Natural killer cell treated with Interleukin-12 subunit alpha and Interleukin-12 subunit beta and Interleukin-15 and Interleukin-18, amount 100 ng/mL, for 72 hours (primary cell): ENCODE results near the gene SFTPB. TPM values are rescaled to one million over a fixed set of nuclear protein-coding genes. Genes with fewer than 3 reads are reported as not detected.
"Not testable (repeated sequence)": the region's sequence is repeated elsewhere in the genome, so short reads cannot be mapped to it uniquely, and the experiment has no call there.

Experiments
- ATAC-seq, 2 donors: fragments of 150-1000 bp; cut with Tn5 transposase in 1 of 2; sonication (Bioruptor Pico), chemical (Tn5 transposase) in 1 of 2; 2 replicates each; pipeline ENCODE4 v1.10.0; 2021
- DNase-seq: peaks from one replicate; pipeline ENCODE4 v3.0.0; 2022; ENCODE audit warnings: low spot score
- H3K27ac Mint-ChIP-seq, 2 donors: 1 replicate in 1 of 2; 2 replicates in 1 of 2; pipeline ENCODE4 v1.8.0; 2022; ENCODE audit warnings: mixed read lengths in 2 of 2, mild to moderate bottlenecking in 1 of 2, moderate library complexity in 1 of 2
- H3K27me3 Mint-ChIP-seq, 2 donors: 1 replicate in 1 of 2; 2 replicates in 1 of 2; pipeline ENCODE4 v1.8.0; 2022; ENCODE audit warnings: mixed read lengths in 2 of 2
- H3K36me3 Mint-ChIP-seq: one replicate; pipeline ENCODE4 v1.8.0; 2022; ENCODE audit warnings: mixed read lengths
- H3K4me1 Mint-ChIP-seq, 2 donors: 1 replicate in 1 of 2; 2 replicates in 1 of 2; pipeline ENCODE4 v1.8.0; 2022; ENCODE audit warnings: low read depth in 2 of 2, mixed read lengths in 2 of 2, mild to moderate bottlenecking in 1 of 2
- H3K4me3 Mint-ChIP-seq: one replicate; pipeline ENCODE4 v1.8.0; 2022; ENCODE audit warnings: mixed read lengths
- H3K9me3 Mint-ChIP-seq: 2 replicates; pipeline ENCODE4 v1.8.0; 2022; ENCODE audit warnings: mixed read lengths
- total RNA-seq, 2 donors: library from RNA; stranded (reverse); gene quantifications; one replicate each; pipeline ENCODE4 v1.2.3, GENCODE V29; 2022

SFTPB gene
- total RNA-seq, 2 donors from 2014 or later, result not detected

GRCh38 chr2:85665264-85665937 lies 2.6 kb downstream of the SFTPB start:
- Mint-ChIP-seq H3K4me3 (no peak overlapping the region), H3K9me3 (no peaks in the 10 kb centered on the region), H3K27ac (no peak overlapping the region), H3K27me3 (no peaks in the 10 kb centered on the region), H3K36me3 (no peaks in the 10 kb centered on the region), H3K4me1 (no peaks in the 10 kb centered on the region)
- DNase-seq, result no peak
- no peak for ATAC-seq

- peaks cover 5% of the 10 kb centered on the region in 2 donors for H3K4me1 Mint-ChIP-seq
- H3K27ac Mint-ChIP-seq, result no peak overlapping the region
Measured at GRCh38 chr2:85663594-85664565, 4.1 kb downstream of the SFTPB start.

GRCh38 chr2:85662899-85663593 lies 5.0 kb downstream of the SFTPB start:
- H3K36me3 Mint-ChIP-seq, result no peaks in the 10 kb centered on the region
- no peaks in the 10 kb centered on the region for H3K27me3 Mint-ChIP-seq
- ATAC-seq (no peak), DNase-seq (no peak)
- peaks cover 6 to 7% of the 10 kb centered on the region in 2 donors for H3K4me1 Mint-ChIP-seq
- H3K27ac Mint-ChIP-seq, result no peak overlapping the region
- H3K9me3 Mint-ChIP-seq, result no peaks in the 10 kb centered on the region
- no peak overlapping the region for H3K4me3 Mint-ChIP-seq

More at GRCh38 chr2:85663594-85664565, 4.1 kb downstream of the SFTPB start:
- H3K27me3 Mint-ChIP-seq, result no peaks in the 10 kb centered on the region
- no peaks in the 10 kb centered on the region for H3K9me3 Mint-ChIP-seq
- no peak overlapping the region for H3K4me3 Mint-ChIP-seq
- H3K36me3 Mint-ChIP-seq, result no peaks in the 10 kb centered on the region
- ATAC-seq (peak in 1 of 2 donors; percentile 10), DNase-seq (no peak)

GRCh38 chr2:85661139-85661858 lies 6.7 kb downstream of the SFTPB start:
- Mint-ChIP-seq H3K9me3 (no peaks in the 10 kb centered on the region), H3K36me3 (no peaks in the 10 kb centered on the region), H3K4me3 (no peak overlapping the region), H3K27ac (no peak overlapping the region), H3K27me3 (no peaks in the 10 kb centered on the region), H3K4me1 (peaks cover 6 to 8% of the 10 kb centered on the region in 2 donors)
- DNase-seq (no peak), ATAC-seq (peak in 1 of 2 donors; percentile 17)

GRCh38 chr2:85660725-85661124 lies 7.3 kb downstream of the SFTPB start:
- Mint-ChIP-seq H3K36me3 (no peaks in the 10 kb centered on the region), H3K4me1 (peaks cover 6 to 13% of the 10 kb centered on the region in 2 donors), H3K4me3 (no peak overlapping the region), H3K9me3 (no peaks in the 10 kb centered on the region), H3K27me3 (no peaks in the 10 kb centered on the region), H3K27ac (no peak overlapping the region)
- DNase-seq (no peak), ATAC-seq (no peak)

- H3K4me3 Mint-ChIP-seq, H3K27me3 Mint-ChIP-seq, H3K36me3 Mint-ChIP-seq, ATAC-seq, H3K9me3 Mint-ChIP-seq, H3K27ac Mint-ChIP-seq, DNase-seq: not testable (repeated sequence)
- peaks cover 6 to 13% of the 10 kb centered on the region in 2 donors for H3K4me1 Mint-ChIP-seq
Measured at GRCh38 chr2:85660301-85660700, 7.7 kb downstream of the SFTPB start.

GRCh38 chr2:85659324-85659981 lies 8.5 kb downstream of the SFTPB start:
- H3K36me3 Mint-ChIP-seq, result no peaks in the 10 kb centered on the region
- H3K4me3 Mint-ChIP-seq, result no peak overlapping the region
- H3K9me3 Mint-ChIP-seq, result no peaks in the 10 kb centered on the region
- DNase-seq, result no peak
- no peak overlapping the region for H3K27ac Mint-ChIP-seq
- peaks cover 6 to 13% of the 10 kb centered on the region in 2 donors for H3K4me1 Mint-ChIP-seq
- peak; percentile 45 to 68 for ATAC-seq
- no peaks in the 10 kb centered on the region for H3K27me3 Mint-ChIP-seq

- H3K27ac Mint-ChIP-seq, H3K27me3 Mint-ChIP-seq, H3K4me3 Mint-ChIP-seq, DNase-seq, H3K9me3 Mint-ChIP-seq, ATAC-seq: not testable (repeated sequence)
- Mint-ChIP-seq H3K36me3 (peaks cover 13% of the 10 kb centered on the region), H3K4me1 (peaks cover 6 to 13% of the 10 kb centered on the region in 2 donors)
Measured at GRCh38 chr2:85657399-85657798, 10.6 kb downstream of the SFTPB start.

GRCh38 chr2:85656468-85656867 lies 11.5 kb downstream of the SFTPB start:
- Mint-ChIP-seq H3K9me3 (no peaks in the 10 kb centered on the region), H3K36me3 (peaks cover 13% of the 10 kb centered on the region), H3K27ac (no peak overlapping the region), H3K4me3 (no peak overlapping the region), H3K4me1 (peaks cover 6 to 13% of the 10 kb centered on the region in 2 donors), H3K27me3 (no peaks in the 10 kb centered on the region)
- ATAC-seq (no peak), DNase-seq (no peak)

GRCh38 chr2:85655961-85656417 lies 12.0 kb downstream of the SFTPB start:
- Mint-ChIP-seq H3K4me1 (peaks cover 6 to 13% of the 10 kb centered on the region in 2 donors), H3K27me3 (no peaks in the 10 kb centered on the region), H3K36me3 (peaks cover 13% of the 10 kb centered on the region), H3K4me3 (no peak overlapping the region), H3K27ac (no peak overlapping the region), H3K9me3 (no peaks in the 10 kb centered on the region)
- ATAC-seq (no peak), DNase-seq (no peak)

- Mint-ChIP-seq H3K27me3 (no peaks in the 10 kb centered on the region), H3K4me3 (no peak overlapping the region), H3K27ac (no peak overlapping the region), H3K36me3 (peaks cover 23% of the 10 kb centered on the region), H3K9me3 (no peaks in the 10 kb centered on the region), H3K4me1 (peaks cover 2 to 9% of the 10 kb centered on the region in 2 donors)
- ATAC-seq (peak in 1 of 2 donors; percentile 54), DNase-seq (no peak)
Measured at GRCh38 chr2:85653996-85654395, 14.0 kb downstream of the SFTPB start.

GRCh38 chr2:85652056-85652455 lies 15.9 kb downstream of the SFTPB start:
- peak overlapping the region in 1 of 2 donors; percentile 21 for H3K27ac Mint-ChIP-seq
- H3K36me3 Mint-ChIP-seq, result peaks cover 36% of the 10 kb centered on the region
- peaks cover 4 to 10% of the 10 kb centered on the region in 2 donors for H3K4me1 Mint-ChIP-seq
- H3K9me3 Mint-ChIP-seq, result no peaks in the 10 kb centered on the region
- ATAC-seq, result no peak
- H3K27me3 Mint-ChIP-seq, result no peaks in the 10 kb centered on the region
- H3K4me3 Mint-ChIP-seq, result no peak overlapping the region
- no peak for DNase-seq
